NT2/D1 (cell line): ENCODE data around the gene KIF23.
A peak's percentile ranks its signal among the peaks of the same experiment; 100 is the strongest.

Experiments used
- DNase-seq: peaks from one replicate; pipeline ENCODE4 v3.0.0-alpha.2; 2011; ENCODE audit warnings: low read depth, low spot score
- H3K27me3 ChIP-seq: 2 replicates; pipeline ENCODE4 v1.6.0; 2011; ENCODE audit warnings: mild to moderate bottlenecking; ENCODE audit not compliant: insufficient read length, insufficient read depth
- H3K36me3 ChIP-seq: 2 replicates; pipeline ENCODE4 v1.6.1; 2011; ENCODE audit warnings: mild to moderate bottlenecking, low read length, mixed read lengths; ENCODE audit not compliant: insufficient read depth, insufficient read length
- H3K4me1 ChIP-seq: 2 replicates; pipeline ENCODE4 v1.5.1; 2011; ENCODE audit not compliant: insufficient read depth, insufficient read length
- H3K4me3 ChIP-seq: 2 replicates; pipeline ENCODE4 v1.5.1; 2011; ENCODE audit warnings: low read depth; ENCODE audit not compliant: insufficient read length
- H3K9ac ChIP-seq: 2 replicates; pipeline ENCODE4 v1.6.0; 2011; ENCODE audit warnings: low read depth; ENCODE audit not compliant: insufficient read length
- H3K9me3 ChIP-seq: 2 replicates; pipeline ENCODE4 v1.5.1; 2011; ENCODE audit warnings: mild to moderate bottlenecking, low read length; ENCODE audit not compliant: insufficient read depth
- SUZ12 ChIP-seq: IDR thresholded peaks from 2 replicates; pipeline ENCODE4 v1.6.1; 2011; ENCODE audit not compliant: insufficient read length, insufficient read depth; ENCODE audit errors: extremely low read depth
- YY1 ChIP-seq: IDR thresholded peaks from 2 replicates; pipeline ENCODE4 v1.6.1; 2011; ENCODE audit not compliant: insufficient read length, insufficient read depth
- ZNF274 ChIP-seq: IDR thresholded peaks from 2 replicates; pipeline ENCODE4 v1.6.1; 2011; ENCODE audit warnings: mild to moderate bottlenecking, low read depth, low read length

KIF23 gene

GRCh38 chr15:69474291-69474690 is 60.1 kb downstream of the KIF23 start:
- no peaks in the 10 kb centered on the region for H3K9me3 ChIP-seq
- no peaks in the 10 kb centered on the region for H3K27me3 ChIP-seq
- no peaks in the 10 kb centered on the region for H3K4me1 ChIP-seq
- TF ChIP-seq SUZ12 (no peak), ZNF274 (no peak), YY1 (no peak)
- H3K4me3 ChIP-seq, result no peak overlapping the region
- H3K9ac ChIP-seq, result no peak overlapping the region
- DNase-seq, result no peak
- no peaks in the 10 kb centered on the region for H3K36me3 ChIP-seq

DNA sequence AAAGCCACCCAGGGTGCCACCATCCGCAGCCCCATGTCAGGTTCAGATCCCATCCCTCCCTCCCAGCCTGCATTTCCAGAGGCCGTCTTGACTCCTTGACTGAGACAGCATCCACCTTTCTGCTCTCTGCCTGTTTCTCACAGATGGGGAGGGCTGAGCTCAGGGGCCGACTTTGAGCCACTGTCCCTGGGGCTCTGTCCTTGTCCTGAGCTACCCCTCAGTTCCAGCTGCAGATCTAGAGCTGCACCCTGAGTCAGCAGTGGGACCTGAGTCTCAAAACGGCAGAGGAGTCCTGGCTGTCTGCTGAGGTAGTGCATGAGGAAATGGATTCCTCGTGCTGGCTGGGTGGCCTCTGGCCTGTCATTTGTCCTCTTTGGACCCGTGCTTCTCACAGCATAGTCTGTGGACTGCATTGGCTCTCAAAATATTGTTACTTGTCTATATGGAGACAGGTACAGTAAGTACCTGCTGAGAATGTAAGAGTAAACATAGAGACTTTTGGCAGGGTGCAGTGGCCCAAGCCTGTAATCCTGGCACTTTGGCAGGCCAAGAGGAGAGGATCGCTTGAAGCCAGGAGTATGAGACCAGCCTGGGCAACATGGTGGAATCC is 60.8 kb downstream of the KIF23 start:
- Histone ChIP-seq H3K27me3 (no peaks in the 10 kb centered on the region), H3K4me3 (no peak overlapping the region), H3K9ac (no peak overlapping the region), H3K9me3 (peaks cover 5% of the 10 kb centered on the region), H3K4me1 (no peaks in the 10 kb centered on the region), H3K36me3 (no peaks in the 10 kb centered on the region)
- TF ChIP-seq SUZ12 (no peak), YY1 (no peak)
- no peak for DNase-seq

DNA sequence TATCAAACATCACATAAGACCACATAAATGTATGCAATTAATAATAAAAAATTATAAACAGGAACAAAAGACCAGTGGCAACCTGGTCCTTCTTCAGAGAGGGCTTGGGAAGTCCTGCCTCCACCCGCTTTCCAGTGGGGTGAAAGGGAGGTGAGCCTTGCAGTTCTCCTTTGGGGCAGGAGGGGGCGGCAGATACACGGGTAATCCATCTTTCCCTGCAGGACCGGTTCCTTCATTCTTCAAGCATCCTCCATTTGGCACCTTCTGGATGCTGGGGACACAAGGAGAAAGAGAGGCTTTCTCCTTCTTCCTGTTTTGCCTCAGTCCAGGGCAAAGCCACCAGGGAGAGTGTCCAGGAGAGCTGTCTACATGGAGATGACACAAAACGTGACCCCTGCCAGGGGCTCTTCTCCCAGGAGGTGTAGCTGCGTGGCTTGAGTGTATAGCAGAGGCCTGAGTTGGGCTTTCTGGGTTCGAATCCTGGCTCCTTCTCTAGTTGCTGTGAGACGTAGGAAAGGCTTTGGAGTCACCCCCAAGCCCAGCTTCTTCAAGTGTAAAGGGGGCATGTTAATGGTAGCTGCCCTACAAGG is 61.7 kb downstream of the KIF23 start:
- Histone ChIP-seq H3K36me3 (no peaks in the 10 kb centered on the region), H3K27me3 (no peaks in the 10 kb centered on the region), H3K9me3 (peaks cover 10% of the 10 kb centered on the region), H3K4me3 (no peak overlapping the region), H3K9ac (no peak overlapping the region), H3K4me1 (no peaks in the 10 kb centered on the region)
- no peak for TF ChIP-seq YY1
- TF ChIP-seq ZNF274, result no peak
- no peak for TF ChIP-seq SUZ12
- DNase-seq, result peak; percentile 52

GRCh38 chr15:69476704-69477473 is 62.7 kb downstream of the KIF23 start:
- TF ChIP-seq SUZ12, result no peak
- TF ChIP-seq YY1, result no peak
- TF ChIP-seq ZNF274, result no peak
- Histone ChIP-seq H3K4me1 (no peaks in the 10 kb centered on the region), H3K9me3 (peaks cover 10% of the 10 kb centered on the region), H3K9ac (no peak overlapping the region), H3K4me3 (no peak overlapping the region), H3K36me3 (no peaks in the 10 kb centered on the region), H3K27me3 (no peaks in the 10 kb centered on the region)
- no peak for DNase-seq

DNA sequence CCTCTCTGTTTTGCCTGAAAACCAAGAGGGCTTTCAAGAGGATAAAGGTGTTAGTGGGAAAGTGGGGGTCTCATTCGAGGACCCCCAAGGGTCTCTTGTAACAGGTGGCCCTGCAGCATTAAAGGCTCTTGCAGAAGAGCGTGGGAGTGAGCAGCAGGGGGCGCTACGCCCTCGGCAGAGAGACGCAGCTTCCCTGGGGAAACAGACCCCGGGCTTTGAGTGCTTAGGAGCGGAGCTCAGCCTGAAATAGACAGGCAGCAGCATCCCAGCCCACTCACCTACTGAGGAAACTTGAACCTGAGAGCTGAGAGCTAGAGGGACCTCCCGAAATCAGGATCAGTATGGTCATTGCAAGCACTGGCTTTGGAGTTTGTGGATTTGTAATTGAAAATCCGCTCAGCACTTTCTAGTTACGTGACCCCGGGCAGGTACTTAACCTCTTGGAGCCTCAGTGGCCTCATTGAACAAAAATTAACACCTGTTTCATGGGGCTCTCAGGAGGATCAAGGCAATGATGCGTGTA is 64.2 kb downstream of the KIF23 start:
- Histone ChIP-seq H3K9ac (no peak overlapping the region), H3K27me3 (no peaks in the 10 kb centered on the region), H3K4me1 (no peaks in the 10 kb centered on the region), H3K36me3 (no peaks in the 10 kb centered on the region), H3K4me3 (no peak overlapping the region), H3K9me3 (peaks cover 10% of the 10 kb centered on the region)
- peak; percentile 81 for DNase-seq
- TF ChIP-seq ZNF274 (no peak), YY1 (no peak), SUZ12 (no peak)

DNA sequence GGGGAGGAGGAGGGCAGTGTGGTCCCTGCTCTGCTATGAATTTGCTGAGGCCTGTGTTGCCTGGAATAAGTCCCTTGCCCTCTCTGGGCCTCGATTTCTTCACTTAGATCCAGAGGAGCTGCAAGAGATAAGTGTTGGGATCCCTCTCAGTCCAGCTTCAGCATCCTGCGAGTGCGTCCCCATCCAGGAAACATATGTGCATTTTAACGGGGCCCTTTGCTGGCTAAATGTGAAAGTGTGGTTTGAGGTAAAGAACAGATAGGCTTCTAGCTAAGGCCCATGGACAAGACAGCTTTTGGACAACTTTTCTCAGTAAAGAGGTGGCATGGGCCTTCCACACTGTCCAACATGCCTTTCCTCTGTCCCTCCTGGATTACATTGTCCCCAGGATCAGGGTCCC is 64.9 kb downstream of the KIF23 start:
- Histone ChIP-seq H3K4me1 (no peaks in the 10 kb centered on the region), H3K9me3 (peaks cover 10% of the 10 kb centered on the region), H3K9ac (no peak overlapping the region), H3K4me3 (no peak overlapping the region), H3K36me3 (no peaks in the 10 kb centered on the region), H3K27me3 (no peaks in the 10 kb centered on the region)
- no peak for DNase-seq
- TF ChIP-seq YY1 (no peak), ZNF274 (no peak), SUZ12 (no peak)

DNA sequence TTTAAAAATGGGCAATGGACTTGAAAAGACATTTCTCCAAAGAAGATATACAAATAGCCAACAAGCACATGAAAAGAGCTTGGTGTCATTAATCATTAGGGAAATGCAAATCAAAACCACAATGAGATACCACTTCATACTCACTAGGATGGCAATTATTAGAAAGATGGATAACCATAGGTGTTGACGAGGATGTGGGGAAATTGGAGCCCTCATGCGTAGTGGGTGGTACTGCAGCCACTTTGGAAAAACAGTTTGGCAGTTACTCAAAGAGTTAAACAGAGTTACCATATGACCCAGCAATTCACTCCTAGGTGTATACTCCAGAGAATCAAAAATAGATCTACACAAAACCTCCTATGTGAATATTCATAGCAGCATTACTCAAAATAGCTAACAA is 65.8 kb downstream of the KIF23 start:
- Histone ChIP-seq H3K4me1 (no peaks in the 10 kb centered on the region), H3K36me3 (no peaks in the 10 kb centered on the region), H3K4me3 (no peak overlapping the region), H3K27me3 (no peaks in the 10 kb centered on the region), H3K9ac (no peak overlapping the region), H3K9me3 (peaks cover 10% of the 10 kb centered on the region)
- TF ChIP-seq SUZ12, result no peak
- no peak for TF ChIP-seq YY1
- no peak for TF ChIP-seq ZNF274
- DNase-seq, result no peak

DNA sequence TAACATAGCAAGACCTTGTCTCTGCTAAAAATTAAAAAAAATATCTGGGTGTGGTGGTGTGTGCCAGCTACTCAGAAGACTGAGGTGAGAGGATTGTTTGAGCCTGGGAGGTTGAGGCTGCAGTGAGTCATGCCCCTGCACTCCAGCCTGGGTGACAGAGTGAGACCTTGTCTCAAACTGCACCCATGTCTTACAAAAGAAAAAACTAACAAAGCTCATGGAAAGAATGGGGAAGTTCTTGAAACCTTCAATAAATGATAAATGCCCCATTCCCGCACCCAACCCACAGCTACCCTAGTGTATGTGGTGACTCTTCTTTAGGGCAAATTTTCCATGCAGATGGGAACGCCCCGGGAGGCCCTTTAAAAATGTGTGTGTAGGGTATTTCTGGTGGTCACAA is 66.8 kb downstream of the KIF23 start:
- H3K4me3 ChIP-seq, result no peak overlapping the region
- TF ChIP-seq ZNF274, result no peak
- TF ChIP-seq SUZ12, result no peak
- TF ChIP-seq YY1, result no peak
- no peaks in the 10 kb centered on the region for H3K36me3 ChIP-seq
- H3K9me3 ChIP-seq, result peaks cover 18% of the 10 kb centered on the region
- no peaks in the 10 kb centered on the region for H3K27me3 ChIP-seq
- DNase-seq, result no peak
- H3K9ac ChIP-seq, result no peak overlapping the region
- H3K4me1 ChIP-seq, result no peaks in the 10 kb centered on the region
